Hematopoietic multipotent progenitor cell treated with erythropoietin and hydrocortisone succinate and interleukin-3 and kit ligand, for 6 days (in vitro differentiated cells): Measurements from ENCODE around the gene PRR15.

Experiments used
- DNase-seq: peaks from one replicate; pipeline ENCODE4 v3.0.0-alpha.2; 2015

PRR15 gene

GRCh38 chr7:29611941-29612544 is 48.4 kb downstream of the PRR15 start:
- no peak for DNase-seq

GRCh38 chr7:29612596-29612995 is 49.0 kb downstream of the PRR15 start:
- DNase-seq, result no peak

- DNase-seq, result no peak
Observed at GRCh38 chr7:29613100-29613499, 49.5 kb downstream of the PRR15 start.

DNA sequence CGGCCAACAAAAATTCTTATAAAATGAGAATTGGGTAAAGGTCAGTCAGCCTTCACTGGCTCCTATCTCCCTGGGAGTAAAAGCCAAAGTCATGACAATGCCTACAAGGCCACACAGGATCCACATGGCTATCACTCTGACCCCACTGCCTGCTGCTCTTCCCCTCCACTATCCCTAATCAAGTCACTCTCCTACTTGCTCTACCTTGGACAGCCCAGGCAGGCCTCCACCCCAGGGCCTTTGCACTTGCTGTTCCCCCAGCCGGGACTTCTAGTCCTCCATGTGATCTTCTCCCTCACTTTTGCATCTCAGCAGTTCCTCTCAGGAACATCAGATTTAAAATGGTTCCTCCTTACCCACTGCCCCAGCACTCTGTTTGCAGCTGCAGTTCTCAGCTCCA is 50.6 kb downstream of the PRR15 start:
- no peak for DNase-seq
